Heart left ventricle (tissue), 13 donors: ENCODE results near the gene ALX3.

Experiments used
- POLR2A ChIP-seq, 2 donors: fragments of 450-650 bp; IDR thresholded peaks; one replicate each; pipeline ENCODE4 v1.6.1; 2017; ENCODE audit warnings: antibody characterized with exemption in 2 of 2, mild to moderate bottlenecking in 2 of 2, moderate library complexity in 2 of 2
- TF ChIP-seq, protein P1 (sequence below), 12 donors: fragments of 200-600 bp; sonication (generic) in 4 of 12; IDR thresholded peaks; one replicate each; pipeline versions ENCODE4 v1.5.0 to v1.8.0; 2018 to 2022; ENCODE audit warnings: antibody characterized with exemption in 12 of 12, mild to moderate bottlenecking in 5 of 12
- donor health status: ischemic (EF 13 %, LVEDD 7.1; RV severe dilation, severe dysfunction).
- donor health status: DM: no; HTN: yes; CAD: no.
- donor health status: DM: no; HTN: no; CAD: no.
- donor health status: ischemic (EF 25% LVEDD 6.9; RV normal size, moderate dysfunction).
- donor health status: ischemic (EF 25% LVEDD 5.7; RV mildly dilated, moderate dysfunction).
- donor health status: ischemic (EF 35%, LVEDD 5.7; RV mildly dilated, moderate dysfunction).
- donor health status: nonischemic (EF 11% LVEDD 7.7; RV severe dilation, severe dysfunction).
- donor health status: DM: yes; HTN: yes; CAD: no.
- donor health status: PGD.
- donor health status: ischemic (EF 29% LVEDD 5.4; RV normal size, mild dysfunction).
- donor health status: nonischemic (EF 23%, LVEDD 6.1; RV moderate dilation, normal function).

DNA sequence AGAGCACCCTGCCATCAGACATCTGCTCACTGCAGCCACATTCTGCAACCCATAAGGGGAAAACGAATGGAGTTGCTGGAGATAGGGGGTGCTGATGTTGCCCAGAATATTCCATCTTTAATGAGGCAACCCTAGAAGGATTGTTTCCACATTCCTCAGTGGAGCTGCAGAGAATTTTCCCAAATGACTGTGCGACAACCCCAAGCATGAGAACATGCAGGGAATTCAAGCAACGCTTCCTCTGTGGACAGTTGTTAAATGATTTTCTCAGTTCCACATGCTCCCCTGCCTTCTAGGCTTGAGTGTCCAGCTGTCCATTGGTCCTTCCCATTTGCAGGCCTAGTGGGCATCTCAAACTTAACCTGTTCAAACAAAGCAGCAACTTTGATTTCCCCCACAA lies 21.3 kb upstream of the ALX3 start:
- TF ChIP-seq, protein P1, sequence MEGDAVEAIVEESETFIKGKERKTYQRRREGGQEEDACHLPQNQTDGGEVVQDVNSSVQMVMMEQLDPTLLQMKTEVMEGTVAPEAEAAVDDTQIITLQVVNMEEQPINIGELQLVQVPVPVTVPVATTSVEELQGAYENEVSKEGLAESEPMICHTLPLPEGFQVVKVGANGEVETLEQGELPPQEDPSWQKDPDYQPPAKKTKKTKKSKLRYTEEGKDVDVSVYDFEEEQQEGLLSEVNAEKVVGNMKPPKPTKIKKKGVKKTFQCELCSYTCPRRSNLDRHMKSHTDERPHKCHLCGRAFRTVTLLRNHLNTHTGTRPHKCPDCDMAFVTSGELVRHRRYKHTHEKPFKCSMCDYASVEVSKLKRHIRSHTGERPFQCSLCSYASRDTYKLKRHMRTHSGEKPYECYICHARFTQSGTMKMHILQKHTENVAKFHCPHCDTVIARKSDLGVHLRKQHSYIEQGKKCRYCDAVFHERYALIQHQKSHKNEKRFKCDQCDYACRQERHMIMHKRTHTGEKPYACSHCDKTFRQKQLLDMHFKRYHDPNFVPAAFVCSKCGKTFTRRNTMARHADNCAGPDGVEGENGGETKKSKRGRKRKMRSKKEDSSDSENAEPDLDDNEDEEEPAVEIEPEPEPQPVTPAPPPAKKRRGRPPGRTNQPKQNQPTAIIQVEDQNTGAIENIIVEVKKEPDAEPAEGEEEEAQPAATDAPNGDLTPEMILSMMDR (IDR thresholded peaks at IDR 0.05), result no peak
- TF ChIP-seq POLR2A (IDR thresholded peaks at IDR 0.05), result no peak
